ENCODE data around the gene ERG28.

- TF ChIP-seq CTCF (conservative IDR thresholded peaks at IDR 0.05; ENCODE audit: low read depth in 2 of 2) (no peak), JUNB (IDR thresholded peaks at IDR 0.05; ENCODE audit: unreplicated experiment) (no peak), EZH2 (IDR thresholded peaks at IDR 0.05; ENCODE audit: low read depth, unreplicated experiment) (no peak), REST (IDR thresholded peaks at IDR 0.05; ENCODE audit: unreplicated experiment) (no peak), EZH2phosphoT487 (IDR thresholded peaks at IDR 0.05; ENCODE audit: unreplicated experiment) (no peak), POLR2AphosphoS5 (IDR thresholded peaks at IDR 0.05; ENCODE audit: low read depth) (no peak), ZNF114 (CRISPR knock-in tag; IDR thresholded peaks at IDR 0.05) (no peak)
These were observed 5.4 kb downstream of the ERG28 start for GRCh38 chr14:75655235-75655634.

All from GM23338 (cell line).